ENCODE measurements around the gene NKD2. TPM values are rescaled to one million over a fixed set of nuclear protein-coding genes. Genes with fewer than 3 reads are reported as not detected.

NKD2 gene
- total RNA-seq, 1 experiment from 2014 or later = 12.3 TPM

GRCh38 chr5:1077026-1077425, 68.4 kb downstream of the NKD2 start:
- ChIA-PET POLR2A (no interaction called here), CTCF (interaction anchor here (0.7 kb wide), 1 partner anchor 35 kb away, joined by 3 read pairs; the partner anchor contains the start of gene SLC12A7)
- TF ChIP-seq SIN3A (IDR thresholded peaks at IDR 0.05; ENCODE audit: borderline replicate concordance, insufficient read depth, low read depth, low read length) = no peak
- TF ChIP-seq, protein P1, sequence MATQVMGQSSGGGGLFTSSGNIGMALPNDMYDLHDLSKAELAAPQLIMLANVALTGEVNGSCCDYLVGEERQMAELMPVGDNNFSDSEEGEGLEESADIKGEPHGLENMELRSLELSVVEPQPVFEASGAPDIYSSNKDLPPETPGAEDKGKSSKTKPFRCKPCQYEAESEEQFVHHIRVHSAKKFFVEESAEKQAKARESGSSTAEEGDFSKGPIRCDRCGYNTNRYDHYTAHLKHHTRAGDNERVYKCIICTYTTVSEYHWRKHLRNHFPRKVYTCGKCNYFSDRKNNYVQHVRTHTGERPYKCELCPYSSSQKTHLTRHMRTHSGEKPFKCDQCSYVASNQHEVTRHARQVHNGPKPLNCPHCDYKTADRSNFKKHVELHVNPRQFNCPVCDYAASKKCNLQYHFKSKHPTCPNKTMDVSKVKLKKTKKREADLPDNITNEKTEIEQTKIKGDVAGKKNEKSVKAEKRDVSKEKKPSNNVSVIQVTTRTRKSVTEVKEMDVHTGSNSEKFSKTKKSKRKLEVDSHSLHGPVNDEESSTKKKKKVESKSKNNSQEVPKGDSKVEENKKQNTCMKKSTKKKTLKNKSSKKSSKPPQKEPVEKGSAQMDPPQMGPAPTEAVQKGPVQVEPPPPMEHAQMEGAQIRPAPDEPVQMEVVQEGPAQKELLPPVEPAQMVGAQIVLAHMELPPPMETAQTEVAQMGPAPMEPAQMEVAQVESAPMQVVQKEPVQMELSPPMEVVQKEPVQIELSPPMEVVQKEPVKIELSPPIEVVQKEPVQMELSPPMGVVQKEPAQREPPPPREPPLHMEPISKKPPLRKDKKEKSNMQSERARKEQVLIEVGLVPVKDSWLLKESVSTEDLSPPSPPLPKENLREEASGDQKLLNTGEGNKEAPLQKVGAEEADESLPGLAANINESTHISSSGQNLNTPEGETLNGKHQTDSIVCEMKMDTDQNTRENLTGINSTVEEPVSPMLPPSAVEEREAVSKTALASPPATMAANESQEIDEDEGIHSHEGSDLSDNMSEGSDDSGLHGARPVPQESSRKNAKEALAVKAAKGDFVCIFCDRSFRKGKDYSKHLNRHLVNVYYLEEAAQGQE (IDR thresholded peaks at IDR 0.05; ENCODE audit: insufficient read depth in 1 of 2, low read depth in 2 of 2, low read length in 1 of 2) = no peak
- no peak for TF ChIP-seq POLR2AphosphoS5 (IDR thresholded peaks at IDR 0.05; ENCODE audit: low read depth, low read length)
- no peak for TF ChIP-seq CTCF (IDR thresholded peaks at IDR 0.05)
- no peak for TF ChIP-seq TCF7L2 (IDR thresholded peaks at IDR 0.05; ENCODE audit: low read depth, low read length)
- ATAC-seq (no peak), DNase-seq (ENCODE audit: low read depth, low spot score) (no peak)
- Histone ChIP-seq H3K4me3 (ENCODE audit: low read depth in 2 of 2, low read length in 2 of 2) (no peak overlapping the region), H3K9me3 (ENCODE audit: control insufficient read depth, insufficient read depth, low read depth, low read length) (no peaks in the 10 kb centered on the region), H3K27me3 (ENCODE audit: control insufficient read depth, insufficient read depth, low read length) (no peaks in the 10 kb centered on the region), H3K4me1 (ENCODE audit: control insufficient read depth, insufficient read depth, low read length) (peaks cover 10% of the 10 kb centered on the region), H3K27ac (ENCODE audit: low read length) (no peak overlapping the region), H3K36me3 (ENCODE audit: control insufficient read depth, insufficient read depth, low read length) (peaks cover 4% of the 10 kb centered on the region; the same call in 1 of the 2 replicates)
- intact Hi-C loops (cut with micrococcal nuclease; ENCODE audit: unreplicated experiment) (no loop called here), in situ Hi-C loops (cut with HindIII; ENCODE audit: low pct_unique_long_range_greater_than_20kb, low sequenced_read_pairs) (no loop called here)
- BruUV-seq (replicated peaks) = no TSS peak

DNA sequence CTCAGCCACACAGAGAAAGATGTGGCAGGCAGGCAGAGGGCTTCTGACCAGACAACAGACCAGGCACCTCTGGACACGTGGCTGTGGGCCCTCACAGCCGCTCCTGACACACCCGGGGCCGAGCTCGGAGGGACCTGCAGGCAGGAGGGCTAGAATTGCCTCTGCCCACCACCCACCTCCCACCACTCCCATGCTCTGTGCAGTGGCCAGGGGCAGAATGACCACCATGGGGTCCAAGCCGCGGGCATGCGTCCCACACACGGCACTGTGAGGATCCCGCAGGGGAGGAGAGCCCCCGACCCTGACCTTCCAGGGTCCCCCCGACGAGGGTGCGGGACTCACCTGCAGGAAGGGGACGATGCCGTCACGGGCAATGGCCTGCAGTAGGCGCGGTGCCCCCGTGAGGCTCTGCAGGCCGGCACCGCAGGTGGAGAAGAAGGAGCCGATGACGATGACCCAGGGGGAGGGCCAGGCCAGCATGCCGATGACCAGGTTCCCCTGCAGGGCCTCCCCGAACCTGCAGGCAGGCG, 69.0 kb downstream of the NKD2 start:
- intact Hi-C loops (cut with micrococcal nuclease; ENCODE audit: unreplicated experiment) = no loop called here
- Histone ChIP-seq H3K4me3 (ENCODE audit: low read depth in 2 of 2, low read length in 2 of 2) (no peak overlapping the region), H3K4me1 (ENCODE audit: control insufficient read depth, insufficient read depth, low read length) (peaks cover 10% of the 10 kb centered on the region), H3K9me3 (ENCODE audit: control insufficient read depth, insufficient read depth, low read depth, low read length) (no peaks in the 10 kb centered on the region), H3K36me3 (ENCODE audit: control insufficient read depth, insufficient read depth, low read length) (peaks cover 4% of the 10 kb centered on the region; the same call in 1 of the 2 replicates), H3K27ac (ENCODE audit: low read length) (no peak overlapping the region), H3K27me3 (ENCODE audit: control insufficient read depth, insufficient read depth, low read length) (no peaks in the 10 kb centered on the region)
- no TSS peak for BruUV-seq (replicated peaks)
- TF ChIP-seq SIN3A (IDR thresholded peaks at IDR 0.05; ENCODE audit: borderline replicate concordance, insufficient read depth, low read depth, low read length) (no peak), TCF7L2 (IDR thresholded peaks at IDR 0.05; ENCODE audit: low read depth, low read length) (no peak), CTCF (IDR thresholded peaks at IDR 0.05) (no peak), POLR2AphosphoS5 (IDR thresholded peaks at IDR 0.05; ENCODE audit: low read depth, low read length) (no peak)
- TF ChIP-seq, protein P1 (IDR thresholded peaks at IDR 0.05; ENCODE audit: insufficient read depth in 1 of 2, low read depth in 2 of 2, low read length in 1 of 2) = no peak
- in situ Hi-C loops (cut with HindIII; ENCODE audit: low pct_unique_long_range_greater_than_20kb, low sequenced_read_pairs) = no loop called here
- DNase-seq (ENCODE audit: low read depth, low spot score) (no peak), ATAC-seq (no peak)
- CTCF ChIA-PET = interaction anchor here (0.7 kb wide), 1 partner anchor 34 kb away, joined by 3 read pairs; the partner anchor contains the start of gene SLC12A7
- POLR2A ChIA-PET = no interaction called here

All from Panc1 (cell line).